SK-N-SH (cell line): ENCODE results near the gene CNST. TPM values are rescaled to one million over a fixed set of nuclear protein-coding genes. Genes with fewer than 3 reads are reported as not detected.

Experiments
- CTCF ChIA-PET: fragments of 300-600, 350-600 bp; formaldehyde crosslinking; extraction: SDS; loops from one replicate; lab custom pipeline; 2021; lab: Yijun Ruan, JAX
- POLR2A ChIA-PET: fragments of 350-600 bp; sonication (Branson Sonifier 250); formaldehyde crosslinking; extraction: SDS; loops from one replicate; lab custom pipeline; 2020; ENCODE audit warnings: antibody characterized with exemption, inconsistent platforms; lab: Yijun Ruan, JAX
- DNase-seq: peaks from one replicate; pipeline ENCODE4 v3.0.0; 2012
- H2AFZ ChIP-seq: fragments of 200-600 bp; sonication (generic); 2 replicates; pipeline ENCODE4 v1.8.1; 2016; ENCODE audit warnings: antibody characterized with exemption, mild to moderate bottlenecking, low read depth
- H3F3A ChIP-seq: fragments of 200-600 bp; sonication (generic); replicated peaks from 2 replicates; pipeline ENCODE3; 2016; ENCODE audit warnings: antibody characterized with exemption, mild to moderate bottlenecking; ENCODE audit not compliant: insufficient read depth
- H3K27ac ChIP-seq, 2 experiments: fragments of 200-500 bp in 1 of 2; fragments of 200-600 bp in 1 of 2; sonication (Bioruptor generic) in 1 of 2; sonication (generic), shearing (Covaris generic) in 1 of 2; 2 replicates each; pipeline versions ENCODE4 v1.5.1 to v1.6.1; 2014 to 2016; ENCODE audit warnings: low read depth in 2 of 2, inconsistent platforms in 1 of 2, low read length in 1 of 2, mild to moderate bottlenecking in 1 of 2, mixed read lengths in 1 of 2
- H3K27me3 ChIP-seq: fragments of 200-600 bp; sonication (generic), shearing (Covaris generic); 2 replicates; pipeline ENCODE4 v1.6.1; 2016; ENCODE audit warnings: mixed run types; ENCODE audit not compliant: insufficient read depth
- H3K36me3 ChIP-seq, 2 experiments: fragments of 200-500 bp in 1 of 2; fragments of 200-600 bp in 1 of 2; sonication (Bioruptor generic) in 1 of 2; sonication (generic) in 1 of 2; replicated peaks in 1 of 2; 2 replicates each; pipeline versions ENCODE3 to v1.5.1; 2014 to 2016; ENCODE audit warnings: low read length in 1 of 2, mild to moderate bottlenecking in 1 of 2; ENCODE audit not compliant: insufficient read depth in 2 of 2, control insufficient read depth in 1 of 2
- H3K4me1 ChIP-seq, 2 experiments: fragments of 200-500 bp in 1 of 2; fragments of 200-600 bp in 1 of 2; sonication (Bioruptor generic) in 1 of 2; sonication (generic), shearing (Covaris generic) in 1 of 2; 2 replicates each; pipeline versions ENCODE4 v1.5.1 to v1.6.1; 2014 to 2016; ENCODE audit warnings: low read depth in 1 of 2, low read length in 1 of 2, mixed run types in 1 of 2; ENCODE audit not compliant: insufficient read depth in 2 of 2, control insufficient read depth in 1 of 2
- H3K4me2 ChIP-seq: fragments of 200-600 bp; sonication (generic), shearing (Covaris generic); 2 replicates; pipeline ENCODE4 v1.6.1; 2017; ENCODE audit warnings: mixed run types
- H3K4me3 ChIP-seq, 2 experiments: fragments of 200-500 bp in 1 of 2; fragments of 200-600 bp in 1 of 2; sonication (Bioruptor generic) in 1 of 2; sonication (generic), shearing (Covaris generic) in 1 of 2; 2 replicates each; pipeline versions ENCODE4 v1.5.1 to v1.8.1; 2014 to 2016; ENCODE audit warnings: low read depth in 2 of 2, inconsistent platforms in 1 of 2, low read length in 1 of 2, mild to moderate bottlenecking in 1 of 2, mixed read lengths in 1 of 2, moderate library complexity in 1 of 2
- H3K79me2 ChIP-seq: fragments of 200-600 bp; sonication (generic); 2 replicates; pipeline ENCODE4 v1.8.1; 2017; ENCODE audit warnings: mild to moderate bottlenecking; ENCODE audit not compliant: insufficient read depth
- H3K9ac ChIP-seq: fragments of 200-600 bp; sonication (generic); 2 replicates; pipeline ENCODE4 v1.6.1; 2017; ENCODE audit warnings: mixed run types
- H3K9me2 ChIP-seq: fragments of 200-600 bp; sonication (generic); 2 replicates; pipeline ENCODE4 v1.6.1; 2017; ENCODE audit warnings: mixed run types
- H3K9me3 ChIP-seq: fragments of 200-600 bp; sonication (generic); 2 replicates; pipeline ENCODE4 v1.6.1; 2017; ENCODE audit warnings: mixed run types, mild to moderate bottlenecking, moderate library complexity
- H4K20me1 ChIP-seq: fragments of 200-600 bp; sonication (generic); 2 replicates; pipeline ENCODE4 v1.6.1; 2017; ENCODE audit warnings: mild to moderate bottlenecking, mixed run types; ENCODE audit not compliant: insufficient read depth
- ELF1 ChIP-seq: IDR thresholded peaks from 2 replicates; pipeline ENCODE4 v1.4.0; 2012
- EP300 ChIP-seq, 2 experiments: IDR thresholded peaks; 2 replicates each; pipeline versions ENCODE4 v1.4.0 to v1.6.1; 2012; ENCODE audit warnings: borderline replicate concordance in 1 of 2, low read depth in 1 of 2, low read length in 1 of 2
- EZH2phosphoT487 ChIP-seq: fragments of 200-600 bp; sonication (generic); IDR thresholded peaks from 2 replicates; pipeline ENCODE4 v1.6.1; 2017; ENCODE audit warnings: low read depth, mixed run types, mild to moderate bottlenecking, antibody characterized with exemption, moderate library complexity, borderline replicate concordance
- FOSL2 ChIP-seq: IDR thresholded peaks from 2 replicates; pipeline ENCODE4 v1.4.0; 2012; ENCODE audit warnings: low read depth, mild to moderate bottlenecking, moderate library complexity, borderline replicate concordance
- FOXJ3 ChIP-seq: sonication (generic); formaldehyde crosslinking; IDR thresholded peaks from 2 replicates; pipeline ENCODE4 v1.5.1; 2020; ENCODE audit warnings: mild to moderate bottlenecking, missing genetic modification reagents
- GATA2 ChIP-seq: sonication (generic); formaldehyde crosslinking; IDR thresholded peaks from 2 replicates; pipeline ENCODE4 v1.5.0; 2020; ENCODE audit warnings: mild to moderate bottlenecking, missing genetic modification reagents
- JUND ChIP-seq: IDR thresholded peaks from 2 replicates; pipeline ENCODE4 v1.4.0; 2012
- NFIC ChIP-seq: IDR thresholded peaks from 2 replicates; pipeline ENCODE4 v1.4.0; 2012; ENCODE audit warnings: borderline replicate concordance
- RAD21 ChIP-seq: IDR thresholded peaks from 2 replicates; pipeline ENCODE4 v1.6.1; 2012; ENCODE audit warnings: mild to moderate bottlenecking, low read length
- REST ChIP-seq: IDR thresholded peaks from 2 replicates; pipeline ENCODE4 v1.6.1; 2012; ENCODE audit warnings: mild to moderate bottlenecking, low read depth, low read length, moderate library complexity
- RFX5 ChIP-seq: IDR thresholded peaks from 2 replicates; pipeline ENCODE4 v1.6.1; 2012; ENCODE audit warnings: mild to moderate bottlenecking, improper control_type of control experiment, low read length
- SIN3A ChIP-seq: IDR thresholded peaks from 2 replicates; pipeline ENCODE4 v1.6.1; 2012; ENCODE audit warnings: low read depth, mild to moderate bottlenecking, low read length, moderate library complexity, borderline replicate concordance
- SMC3 ChIP-seq: IDR thresholded peaks from 2 replicates; pipeline ENCODE4 v1.6.1; 2012; ENCODE audit warnings: low read depth, low read length, improper control_type of control experiment
- YY1 ChIP-seq: IDR thresholded peaks from 2 replicates; pipeline ENCODE4 v1.4.0; 2012; ENCODE audit warnings: low read depth, mild to moderate bottlenecking
- whole genome bisulfite sequencing: methylation state at CpG from one replicate; pipeline ENCODE4 v1.1.6; 2017; ENCODE audit warnings: low lambda C conversion rate; 5-methylcytosine and 5-hydroxymethylcytosine counted together
- polyA plus RNA-seq, 3 experiments: library from polyadenylated mRNA; depleted of rRNA; stranded (reverse); fragments of >200 nt; gene quantifications; 2 replicates each; pipeline ENCODE4 v1.2.3, GENCODE V29; 2012
- TF ChIP-seq, protein P1 (sequence below): IDR thresholded peaks from 2 replicates; pipeline ENCODE4 v1.4.0; 2012; ENCODE audit warnings: low read depth, borderline replicate concordance
- TF ChIP-seq, protein P2 (sequence below): IDR thresholded peaks from 2 replicates; pipeline ENCODE4; 2012

CNST gene
- polyA plus RNA-seq, 1 of the 3 experiments (the other 2 are of a cell fraction): 21.7 TPM

- H3K36me3 ChIP-seq: peaks cover 44 to 72% of the 10 kb centered on the region in 2 experiments
- H3K27me3 ChIP-seq: no peaks in the 10 kb centered on the region
- H3K9me2 ChIP-seq: no peaks in the 10 kb centered on the region
- H3K9ac ChIP-seq: no peak overlapping the region
- peaks cover 3% of the 10 kb centered on the region for H3F3A ChIP-seq
- no peak overlapping the region for H3K4me2 ChIP-seq
- no peak overlapping the region for H2AFZ ChIP-seq
- no peak overlapping the region for H3K27ac ChIP-seq
- H3K4me3 ChIP-seq: no peak overlapping the region
- TF ChIP-seq, protein P1, sequence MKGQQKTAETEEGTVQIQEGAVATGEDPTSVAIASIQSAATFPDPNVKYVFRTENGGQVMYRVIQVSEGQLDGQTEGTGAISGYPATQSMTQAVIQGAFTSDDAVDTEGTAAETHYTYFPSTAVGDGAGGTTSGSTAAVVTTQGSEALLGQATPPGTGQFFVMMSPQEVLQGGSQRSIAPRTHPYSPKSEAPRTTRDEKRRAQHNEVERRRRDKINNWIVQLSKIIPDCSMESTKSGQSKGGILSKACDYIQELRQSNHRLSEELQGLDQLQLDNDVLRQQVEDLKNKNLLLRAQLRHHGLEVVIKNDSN: no peak
- TF ChIP-seq YY1 (no peak), NFIC (no peak), EP300 (IDR thresholded peaks at IDR 0.05; ENCODE audit: borderline replicate concordance in 1 of 2, low read depth in 1 of 2, low read length in 1 of 2) (no peak), ELF1 (no peak), FOXJ3 (CRISPR knock-in tag) (no peak), FOSL2 (no peak), SMC3 (no peak), GATA2 (CRISPR knock-in tag) (no peak), RFX5 (no peak), SIN3A (no peak), JUND (no peak), EZH2phosphoT487 (no peak), RAD21 (no peak), REST (no peak)
- TF ChIP-seq, protein P2, sequence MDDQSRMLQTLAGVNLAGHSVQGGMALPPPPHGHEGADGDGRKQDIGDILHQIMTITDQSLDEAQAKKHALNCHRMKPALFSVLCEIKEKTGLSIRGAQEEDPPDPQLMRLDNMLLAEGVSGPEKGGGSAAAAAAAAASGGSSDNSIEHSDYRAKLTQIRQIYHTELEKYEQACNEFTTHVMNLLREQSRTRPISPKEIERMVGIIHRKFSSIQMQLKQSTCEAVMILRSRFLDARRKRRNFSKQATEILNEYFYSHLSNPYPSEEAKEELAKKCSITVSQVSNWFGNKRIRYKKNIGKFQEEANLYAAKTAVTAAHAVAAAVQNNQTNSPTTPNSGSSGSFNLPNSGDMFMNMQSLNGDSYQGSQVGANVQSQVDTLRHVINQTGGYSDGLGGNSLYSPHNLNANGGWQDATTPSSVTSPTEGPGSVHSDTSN: no peak
- no peak for DNase-seq
- H3K4me1 ChIP-seq: no peaks in the 10 kb centered on the region
- H4K20me1 ChIP-seq: no peaks in the 10 kb centered on the region; the same call in 1 of the 2 replicates
- POLR2A ChIA-PET: interaction anchor here (0.8 kb wide), 1 partner anchor 14 kb away, joined by 4 read pairs; no protein-coding TSS in a partner anchor
- CTCF ChIA-PET: no interaction called here
- peaks cover 85% of the 10 kb centered on the region for H3K79me2 ChIP-seq
- 96% methylated on average over 2 of the region's 2 CpGs for WGBS
- H3K9me3 ChIP-seq: no peaks in the 10 kb centered on the region
These were observed 8.2 kb upstream of the CNST start for GRCh38 chr1:246558041-246558440.
